Fibroblast of peridontal ligament (primary cell): ENCODE measurements around the gene SGCD.
"Not testable (repeated sequence)": the region's sequence is repeated elsewhere in the genome, so short reads cannot be mapped to it uniquely, and the experiment has no call there.

Experiments
- DNase-seq: peaks from one replicate; pipeline ENCODE4 v3.0.0-alpha.2; 2010; ENCODE audit errors: extremely low read depth

Gene SGCD

DNA sequence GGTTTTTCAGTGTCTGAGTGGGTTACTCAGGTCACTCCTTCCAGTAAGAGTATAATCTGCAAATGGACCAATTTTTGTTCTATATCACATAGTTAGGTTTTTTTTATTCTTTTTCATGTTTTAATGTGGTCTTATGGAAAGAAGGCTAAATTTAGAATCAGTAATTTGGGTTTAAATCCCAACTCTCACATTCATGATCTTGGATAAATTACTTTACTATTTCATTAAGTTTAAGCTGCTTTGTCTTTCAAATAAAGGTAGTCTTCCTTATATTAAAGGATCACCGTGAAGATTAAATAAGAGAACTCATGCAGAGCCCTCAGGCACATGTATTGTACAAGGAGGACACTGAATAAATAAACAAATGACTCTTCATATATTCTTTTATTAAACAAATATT is 234.7 kb downstream of the SGCD start:
- no peak for DNase-seq

DNA sequence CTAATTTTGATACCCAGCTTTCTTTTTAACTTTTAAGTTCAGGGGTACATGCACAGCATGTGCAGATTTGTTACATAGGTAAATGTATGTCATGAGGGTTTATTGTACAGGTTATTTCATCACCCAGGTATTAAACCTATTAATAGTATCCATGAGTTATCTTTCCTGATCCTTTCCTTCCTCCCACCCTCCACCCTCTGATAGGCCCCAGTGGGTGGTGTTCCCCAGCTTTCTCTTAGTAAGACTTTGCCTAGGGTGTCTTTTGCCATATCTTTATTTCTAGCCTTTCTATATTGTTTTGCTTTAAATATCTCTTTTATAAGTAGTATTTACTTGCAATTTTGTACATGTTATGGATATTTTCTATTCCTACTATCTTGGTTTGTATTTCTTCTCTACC is 243.7 kb downstream of the SGCD start:
- no peak for DNase-seq

DNA sequence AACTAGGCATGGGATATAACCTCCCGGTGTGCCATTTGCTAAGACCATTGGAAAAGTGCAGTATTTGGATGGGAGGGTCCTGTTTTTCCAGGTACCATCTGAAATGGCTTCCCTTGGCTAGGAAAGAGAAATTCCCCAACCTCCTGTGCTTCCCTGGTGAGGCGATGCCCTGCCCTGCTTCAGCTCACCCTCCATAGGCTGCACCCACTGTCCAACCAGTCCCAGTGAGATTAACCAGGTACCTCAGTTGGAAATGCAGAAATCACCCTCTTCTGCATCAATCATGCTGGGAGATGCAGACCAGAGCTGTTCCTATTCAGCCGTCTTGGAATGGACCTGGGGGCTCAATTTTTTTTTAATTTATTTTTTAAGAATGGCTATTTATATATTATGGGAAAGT is 254.8 kb downstream of the SGCD start:
- no peak for DNase-seq

DNA sequence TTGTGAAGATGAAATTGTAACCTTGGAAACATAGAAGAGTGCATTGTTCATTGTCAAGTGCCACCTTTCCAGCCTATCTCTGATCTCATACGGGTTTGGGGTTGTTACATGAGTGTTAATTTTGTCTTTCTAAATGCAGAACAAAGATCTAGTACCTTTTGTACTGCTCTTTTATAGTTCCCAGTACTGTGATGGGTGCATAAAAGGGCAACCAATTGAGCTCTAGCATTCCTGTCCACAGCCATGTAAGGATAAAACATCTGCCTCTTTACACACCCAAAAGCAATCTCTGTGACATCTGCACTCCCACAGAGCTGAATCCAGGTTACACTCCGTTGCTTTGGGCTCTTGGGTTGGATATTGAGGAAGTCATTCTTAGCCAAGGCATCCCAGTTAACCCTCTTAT is 255.2 kb downstream of the SGCD start:
- DNase-seq: no peak

DNA sequence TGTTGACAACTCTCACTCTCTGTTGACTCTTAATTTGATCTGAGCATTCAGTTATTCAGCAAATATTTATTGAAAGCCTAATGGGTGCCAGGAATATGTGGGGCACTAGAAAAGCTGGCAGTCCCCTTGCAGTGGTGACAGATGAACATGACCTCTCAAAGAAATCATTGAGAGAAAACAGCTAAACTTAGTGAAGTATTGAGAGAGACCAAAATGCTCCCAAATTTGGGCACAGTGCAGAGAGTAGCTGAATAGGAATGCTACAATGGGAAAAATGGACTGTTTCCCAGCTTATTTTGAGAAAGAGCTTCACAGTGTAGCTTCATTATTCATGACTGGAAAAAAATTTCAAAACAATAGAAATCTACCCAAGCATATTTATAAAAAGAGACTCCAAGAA is 257.9 kb downstream of the SGCD start:
- peak; percentile 13 for DNase-seq

DNA sequence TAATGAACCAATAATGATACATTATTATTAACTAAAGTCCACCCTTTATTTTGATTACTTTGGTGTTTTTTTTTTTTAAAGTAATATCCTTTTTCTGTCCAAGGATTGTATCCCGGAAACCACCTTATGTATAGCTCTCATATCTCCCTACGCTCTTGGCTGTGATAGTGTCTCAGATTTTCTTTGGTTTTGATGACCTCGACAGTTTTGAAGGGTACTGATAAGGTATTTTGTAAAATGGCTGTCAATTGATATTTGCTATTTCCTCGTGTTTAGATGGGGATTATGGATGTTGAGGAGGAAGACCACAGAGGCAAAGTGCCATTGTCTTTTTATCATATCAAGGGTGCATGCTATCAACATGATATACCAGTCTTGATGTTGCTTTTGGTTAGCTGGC is 259.0 kb downstream of the SGCD start:
- no peak for DNase-seq

DNA sequence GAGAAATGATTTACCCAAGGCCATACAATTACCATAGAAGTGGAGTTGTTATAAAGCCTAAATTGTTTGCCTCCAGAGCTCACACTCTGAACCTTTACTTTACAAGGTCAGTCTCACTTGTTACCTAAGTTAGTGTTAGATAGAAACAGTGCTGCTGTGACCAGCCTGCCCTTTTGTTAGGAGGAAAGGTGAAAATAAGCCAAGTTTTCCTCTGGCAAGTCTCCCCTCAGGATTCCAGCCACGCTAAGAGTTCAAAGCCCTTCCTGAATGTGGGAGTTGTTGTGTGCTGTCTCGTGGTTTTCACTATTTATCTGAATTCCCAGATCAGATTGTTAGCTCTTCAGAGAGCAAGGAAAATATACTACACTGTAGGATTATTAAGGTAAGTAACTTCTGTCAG is 260.0 kb downstream of the SGCD start:
- DNase-seq: no peak

DNA sequence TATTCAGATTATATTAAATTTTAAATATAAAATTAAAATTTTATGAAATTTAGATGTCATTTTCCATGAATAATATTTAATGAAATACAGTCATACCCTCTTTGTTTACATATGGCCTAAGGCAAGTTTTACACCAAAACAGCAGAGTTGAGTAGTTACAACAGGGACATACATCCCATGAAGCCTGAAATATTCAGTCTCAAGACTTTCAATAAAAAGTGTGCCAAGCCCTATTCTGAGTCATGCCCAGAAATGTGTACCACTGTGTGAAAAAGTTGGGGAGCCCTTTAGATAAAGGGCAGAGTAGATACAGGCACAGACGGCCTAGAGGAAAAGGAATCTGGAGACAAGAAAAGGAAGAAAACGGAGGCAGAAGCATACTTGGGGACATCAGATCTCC is 261.3 kb downstream of the SGCD start:
- DNase-seq: no peak

DNA sequence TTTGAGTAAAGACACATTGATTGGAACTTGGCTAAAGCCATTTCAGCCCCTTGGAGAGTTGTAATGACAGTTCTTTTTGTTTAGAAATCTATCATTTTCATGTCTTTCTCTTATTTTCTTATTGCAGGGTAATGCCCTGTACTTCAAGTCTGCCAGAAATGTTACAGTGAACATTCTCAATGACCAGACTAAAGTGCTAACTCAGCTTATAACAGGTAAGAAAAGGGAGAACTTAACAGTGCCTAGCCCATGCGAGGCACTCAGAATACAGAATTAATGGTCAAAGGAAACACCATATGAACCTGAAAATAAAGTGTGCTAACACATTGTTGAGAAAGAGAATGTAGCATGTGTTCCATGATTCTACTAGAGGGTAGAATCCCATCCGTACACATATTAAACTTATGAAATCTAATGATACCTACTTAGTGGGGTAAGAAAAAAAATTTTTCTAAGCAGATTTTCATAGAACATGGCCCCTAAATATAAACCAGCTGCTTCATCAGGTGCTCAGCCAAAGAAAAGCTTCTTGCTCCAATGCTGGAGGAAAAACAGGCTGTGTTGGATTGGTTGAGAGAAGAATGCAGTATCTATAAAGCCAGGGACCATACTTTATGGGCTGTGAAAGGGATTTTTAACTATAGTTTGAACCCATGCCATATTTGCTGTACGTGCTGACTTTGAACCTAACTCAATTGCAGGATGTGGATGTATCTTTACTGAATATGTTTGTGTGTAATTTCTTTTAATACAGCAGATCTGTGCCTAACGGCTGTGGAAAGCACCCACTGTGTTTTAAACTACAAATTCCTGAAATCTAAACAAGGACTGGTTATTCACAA is 262.4 kb downstream of the SGCD start:
- DNase-seq: no peak

DNA sequence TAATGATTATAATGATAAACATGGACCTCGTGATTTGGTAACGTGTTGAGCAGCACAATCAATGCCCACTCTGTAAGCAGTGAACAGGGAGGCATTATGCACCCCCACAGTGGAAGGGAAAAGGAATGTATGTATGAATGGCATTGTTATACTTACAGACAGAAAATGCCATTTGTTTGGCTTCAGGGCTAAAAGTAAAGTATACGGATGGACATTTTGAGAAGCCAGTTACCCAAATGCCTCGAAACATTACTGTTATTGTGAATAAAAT is 262.9 kb downstream of the SGCD start:
- DNase-seq: no peak

DNA sequence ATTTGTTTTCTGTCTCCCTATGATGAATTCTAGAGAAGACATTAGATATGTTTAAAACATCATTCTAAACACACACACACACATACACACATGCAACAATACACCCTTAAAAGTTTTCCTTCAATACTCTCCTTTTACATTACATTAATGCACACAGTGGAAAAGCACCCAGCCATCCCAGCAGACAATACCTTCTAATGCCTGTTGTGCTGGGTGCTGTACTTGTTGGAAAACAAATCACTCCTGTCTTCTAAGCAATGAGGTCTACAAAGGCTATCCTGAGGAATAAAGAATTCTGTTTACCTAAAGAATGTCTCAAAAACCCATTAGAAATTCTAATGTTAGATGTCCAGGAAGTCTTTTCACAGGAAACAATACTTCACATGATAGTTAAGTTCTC is 264.0 kb downstream of the SGCD start:
- no peak for DNase-seq

DNA sequence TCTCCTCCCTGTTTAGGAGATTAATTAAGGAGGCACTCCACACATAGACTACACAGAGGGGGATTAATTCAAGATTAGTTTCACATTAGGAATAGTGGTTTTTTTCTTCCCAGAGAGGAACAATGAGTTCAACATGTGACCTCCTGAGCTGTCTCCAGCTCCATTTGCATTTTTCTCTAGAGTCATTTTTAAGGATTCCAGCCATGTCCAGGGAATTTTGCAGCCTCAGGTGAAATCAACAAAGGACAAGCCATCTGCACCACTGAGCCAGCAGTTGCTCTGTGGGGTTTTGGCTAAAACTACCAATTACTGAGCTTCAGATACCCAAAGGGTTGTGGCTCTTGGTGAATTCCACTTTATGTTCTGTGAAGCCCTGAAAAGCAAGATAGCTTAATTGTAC is 264.7 kb downstream of the SGCD start:
- DNase-seq: no peak

DNA sequence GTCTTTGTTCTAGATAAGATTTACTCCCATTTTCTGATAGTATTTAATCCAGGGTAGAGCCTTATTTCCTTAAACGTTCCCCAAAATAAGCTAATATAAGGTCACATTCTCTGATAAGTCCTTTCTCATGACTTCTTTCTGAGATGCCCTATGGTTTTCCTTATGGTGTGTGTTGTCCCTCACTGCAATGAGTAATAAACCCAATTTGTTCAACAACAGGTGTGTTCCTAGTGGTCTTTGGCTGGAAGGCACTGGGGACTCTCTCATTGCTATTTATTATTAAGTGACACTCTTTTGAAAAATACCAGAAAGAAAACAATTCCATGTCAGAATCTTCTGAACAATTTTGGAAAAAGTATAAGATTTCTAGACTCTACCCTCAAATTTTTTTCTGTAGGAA is 266.6 kb downstream of the SGCD start:
- DNase-seq: no peak

DNA sequence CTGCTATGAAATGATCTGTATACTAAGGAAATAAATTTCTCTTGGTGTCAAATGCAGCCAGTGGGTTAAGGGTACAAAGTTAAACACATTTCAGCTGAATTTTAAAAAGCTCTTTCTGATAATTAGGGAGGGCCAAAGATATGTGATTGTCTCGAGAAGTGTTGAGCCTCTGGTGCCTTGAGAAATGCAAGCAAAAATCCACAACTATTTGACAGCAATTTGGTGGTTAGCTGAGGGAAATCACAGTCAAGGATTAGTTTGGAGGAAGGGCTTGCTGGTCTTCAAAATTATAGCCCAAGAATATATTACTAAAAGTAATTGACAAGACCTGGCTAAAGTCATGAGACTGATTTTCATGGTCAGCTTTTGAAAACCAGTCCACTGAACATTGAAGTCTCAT is 267.4 kb downstream of the SGCD start:
- no peak for DNase-seq

DNA sequence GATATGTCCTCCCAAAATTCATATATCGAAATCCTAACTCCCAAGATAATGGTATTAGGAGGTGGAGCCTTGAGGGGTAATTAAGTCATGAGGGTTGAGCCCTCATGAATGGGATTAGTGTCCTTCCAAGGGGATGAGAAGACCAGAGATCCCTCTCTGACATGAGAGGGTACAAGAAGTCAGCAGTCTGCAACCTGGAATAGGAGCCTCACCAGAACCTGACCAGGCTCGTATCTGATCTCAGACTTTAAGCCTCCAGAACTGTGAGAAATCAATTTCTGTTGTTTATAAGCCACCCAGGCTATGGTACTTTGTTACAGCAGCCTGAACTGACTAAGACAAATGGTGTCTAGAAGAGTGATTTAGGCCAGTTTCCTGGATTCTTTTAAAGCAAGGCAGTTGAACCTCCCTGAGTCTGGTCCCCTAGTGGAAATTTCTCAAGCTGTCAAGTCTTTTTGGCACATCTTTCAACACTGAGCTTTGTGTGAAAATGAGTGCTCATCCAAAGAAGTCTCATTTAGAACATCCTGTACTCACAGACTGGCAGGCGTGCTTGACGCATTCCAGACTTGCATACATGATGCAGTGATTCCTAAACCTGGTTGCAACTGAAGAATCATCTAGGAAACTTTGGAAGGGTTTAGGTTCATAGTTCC is 268.3 kb downstream of the SGCD start:
- DNase-seq: no peak

DNA sequence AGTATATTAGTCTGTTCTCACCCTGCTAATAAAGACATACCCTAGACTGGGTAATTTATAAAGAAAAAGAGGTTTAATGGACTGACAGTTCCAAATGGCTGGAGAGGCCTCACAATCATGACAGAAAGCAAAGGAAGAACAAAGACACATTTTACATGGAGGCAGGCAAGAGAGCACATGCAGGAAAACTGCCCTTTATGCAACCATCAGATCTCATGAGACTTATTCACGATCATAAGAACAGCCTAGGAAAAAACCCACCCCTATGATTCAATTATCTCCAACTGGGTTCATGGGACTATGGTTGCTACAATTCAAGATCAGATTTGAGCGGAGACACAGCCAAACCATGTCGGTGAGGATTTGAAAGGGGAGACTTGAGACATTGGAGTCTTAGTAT is 270.3 kb downstream of the SGCD start:
- no peak for DNase-seq

DNA sequence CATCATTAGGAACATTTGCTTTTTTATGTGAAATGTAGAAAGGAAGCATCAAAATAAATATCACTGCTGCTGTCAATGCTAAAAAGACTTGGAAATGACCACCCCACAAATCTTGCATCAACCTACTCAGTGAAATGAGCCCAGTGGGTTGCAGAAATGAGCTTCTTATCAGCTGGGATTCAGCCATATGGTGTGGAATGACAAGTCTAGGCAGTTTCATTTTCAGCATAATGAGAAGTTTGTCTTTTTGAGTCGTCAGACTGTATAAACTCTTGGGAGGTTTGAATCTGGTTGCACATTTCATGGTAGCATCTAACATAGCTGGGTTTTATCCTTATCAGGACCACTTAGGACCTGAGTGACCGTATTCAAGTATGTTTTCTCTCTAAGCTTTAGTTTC is 272.0 kb downstream of the SGCD start:
- DNase-seq: no peak

DNA sequence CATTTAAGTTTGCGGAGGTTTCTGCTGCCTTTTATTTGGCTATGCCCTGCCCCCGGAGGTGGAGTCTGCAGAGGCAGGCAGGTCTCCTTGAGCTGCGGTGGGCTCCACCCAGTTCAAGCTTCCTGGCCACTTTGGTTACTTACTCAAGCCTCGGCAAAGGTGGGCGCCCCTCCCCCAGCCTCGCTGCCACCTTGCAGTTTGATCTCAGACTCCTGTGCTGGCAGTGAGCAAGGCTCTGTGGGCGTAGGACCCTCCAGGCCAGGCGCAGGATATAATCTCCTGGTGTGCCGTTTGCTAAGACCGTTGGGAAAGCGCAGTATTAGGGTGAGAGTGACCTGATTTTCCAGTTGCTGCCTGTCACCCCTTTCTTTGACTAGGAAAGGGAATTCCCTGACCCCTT is 283.6 kb downstream of the SGCD start:
- DNase-seq: not testable (repeated sequence)

DNA sequence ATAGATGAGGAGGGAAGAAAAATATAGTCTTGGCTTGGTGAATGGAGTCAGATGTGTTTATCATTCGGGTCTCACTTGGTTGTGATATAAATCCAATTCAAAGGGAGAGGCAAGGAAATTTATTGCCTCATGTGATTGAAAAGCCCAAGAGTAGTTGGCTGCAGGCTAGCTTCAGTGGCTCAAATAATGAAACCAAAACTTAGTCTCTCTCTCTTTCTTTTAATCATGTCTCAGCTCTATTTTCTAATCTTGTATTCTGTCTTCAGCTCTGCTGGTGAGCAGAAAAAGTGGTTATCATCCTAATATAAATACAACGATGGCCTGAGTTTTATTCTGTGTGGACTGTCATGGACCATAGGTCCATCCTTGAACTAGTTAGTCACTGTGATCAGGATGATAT is 288.9 kb downstream of the SGCD start:
- no peak for DNase-seq

DNA sequence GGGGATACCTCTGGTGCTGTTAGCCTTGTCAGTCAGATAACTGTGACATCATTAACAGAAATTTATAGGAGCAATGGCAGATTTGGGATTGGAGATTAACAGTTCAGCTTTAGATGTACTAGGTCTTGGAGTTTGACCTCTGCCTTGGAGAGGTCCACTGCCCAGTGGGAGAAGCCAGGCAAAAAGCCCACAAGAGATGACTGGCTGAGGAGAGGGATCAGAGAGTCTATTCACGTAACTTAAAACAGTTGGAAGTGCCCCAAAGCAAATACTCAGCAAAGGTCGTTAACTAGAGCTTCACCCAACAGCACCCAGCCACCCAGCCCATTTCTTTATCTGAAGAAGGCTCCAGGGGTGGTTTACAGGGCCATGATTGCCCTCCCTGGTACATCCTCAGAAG is 290.5 kb downstream of the SGCD start:
- DNase-seq: no peak

DNA sequence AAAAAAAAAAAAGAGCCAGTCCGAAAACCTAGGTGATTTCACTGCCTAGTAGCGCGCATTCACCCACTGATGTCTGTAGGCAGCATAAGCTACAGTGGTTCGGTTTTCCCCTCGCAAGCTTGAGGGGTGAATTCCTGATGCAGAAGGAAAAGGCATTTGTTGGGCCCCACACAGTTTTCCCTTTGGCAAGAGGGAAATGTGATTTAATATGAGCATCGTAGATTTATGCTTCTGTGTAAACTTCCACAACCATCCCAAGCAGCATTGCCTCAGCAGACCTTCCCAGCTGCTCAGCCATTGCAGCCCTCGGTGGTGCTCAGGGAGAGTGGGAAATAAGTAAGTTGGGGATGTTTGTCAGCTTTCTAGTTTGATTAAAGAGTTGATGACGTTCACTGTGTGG is 291.6 kb downstream of the SGCD start:
- DNase-seq: no peak

DNA sequence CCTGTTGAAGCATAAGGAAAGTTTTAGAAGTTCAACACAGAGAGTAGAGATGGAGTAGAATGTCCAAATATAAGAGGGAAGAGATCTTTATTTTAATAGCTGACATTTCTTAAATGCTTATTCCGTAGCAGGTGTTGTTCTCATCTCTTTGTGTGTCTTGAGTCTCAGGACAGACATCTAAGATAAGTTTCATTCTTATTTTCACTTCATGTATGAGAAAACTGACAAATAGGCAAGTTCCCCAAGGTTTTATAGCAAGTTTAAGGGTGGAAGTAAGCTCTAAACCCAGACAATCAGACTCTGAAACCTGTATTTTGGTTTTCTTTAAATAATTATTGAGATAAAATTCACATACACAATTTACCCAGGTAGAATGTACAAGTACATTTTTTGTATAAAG is 294.8 kb downstream of the SGCD start:
- no peak for DNase-seq

DNA sequence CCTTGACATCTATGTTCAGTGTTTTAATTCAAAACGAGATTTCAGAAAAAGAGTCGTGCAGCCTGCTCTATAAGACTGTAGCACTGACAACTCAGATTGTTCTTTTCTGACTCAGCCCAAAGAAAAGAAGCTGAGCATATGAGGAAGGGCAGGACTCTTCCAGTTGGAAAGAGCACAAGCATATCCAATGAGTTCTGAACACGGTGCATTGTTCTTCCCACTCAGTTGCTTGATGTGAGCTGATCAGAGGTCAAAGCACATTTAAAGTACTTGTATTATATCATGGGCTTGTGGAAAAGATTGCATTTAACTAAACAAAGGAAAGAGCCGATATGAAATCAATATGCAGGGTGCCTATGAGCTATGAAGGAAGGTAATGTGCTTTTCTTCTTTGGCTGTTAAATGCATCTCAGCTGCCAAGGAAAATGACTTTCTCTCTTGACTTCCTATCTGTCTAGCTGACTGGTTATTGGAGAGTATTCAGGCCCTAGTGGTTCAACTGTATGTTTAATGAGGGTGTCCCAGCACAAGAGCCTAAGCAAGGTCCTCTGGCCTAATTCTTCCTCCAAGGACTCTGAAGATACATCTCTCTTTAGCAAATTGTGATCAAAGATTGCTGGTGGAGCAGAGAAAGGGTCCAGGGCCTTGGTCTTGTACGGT is 296.5 kb downstream of the SGCD start:
- DNase-seq: no peak
